MG63 (cell line): ENCODE results near the gene MCF2. TPM values are rescaled to one million over a fixed set of nuclear protein-coding genes. Genes with fewer than 3 reads are reported as not detected.

Experiments used
- DNase-seq: peaks from one replicate; pipeline ENCODE4 v3.0.0-alpha.2; 2020
- H3K27me3 ChIP-seq: fragments of 250-450 bp; sonication (Bioruptor Pico); 2 replicates; pipeline ENCODE4 v1.5.1; 2020; ENCODE audit warnings: mild to moderate bottlenecking, moderate library complexity
- H3K36me3 ChIP-seq: fragments of 250-450 bp; sonication (Bioruptor Pico); 2 replicates; pipeline ENCODE4 v1.5.1; 2020; ENCODE audit warnings: mild to moderate bottlenecking, moderate library complexity
- H3K4me3 ChIP-seq: fragments of 250-450 bp; sonication (Bioruptor Pico); 2 replicates; pipeline ENCODE4 v1.5.1; 2020; ENCODE audit warnings: mild to moderate bottlenecking, moderate library complexity
- H3K9me3 ChIP-seq: fragments of 250-450 bp; sonication (Bioruptor Pico); 2 replicates; pipeline ENCODE4 v1.5.1; 2020; ENCODE audit warnings: mild to moderate bottlenecking, moderate library complexity
- total RNA-seq: library from RNA; depleted of rRNA; stranded (reverse); fragments of >200 nt; shearing (Covaris generic); gene quantifications from 2 replicates; pipeline ENCODE4 v1.2.3, GENCODE V29; 2014; ENCODE audit warnings: low replicate concordance

The MCF2 gene
- total RNA-seq, 1 experiment from 2014 or later: not detected

DNA sequence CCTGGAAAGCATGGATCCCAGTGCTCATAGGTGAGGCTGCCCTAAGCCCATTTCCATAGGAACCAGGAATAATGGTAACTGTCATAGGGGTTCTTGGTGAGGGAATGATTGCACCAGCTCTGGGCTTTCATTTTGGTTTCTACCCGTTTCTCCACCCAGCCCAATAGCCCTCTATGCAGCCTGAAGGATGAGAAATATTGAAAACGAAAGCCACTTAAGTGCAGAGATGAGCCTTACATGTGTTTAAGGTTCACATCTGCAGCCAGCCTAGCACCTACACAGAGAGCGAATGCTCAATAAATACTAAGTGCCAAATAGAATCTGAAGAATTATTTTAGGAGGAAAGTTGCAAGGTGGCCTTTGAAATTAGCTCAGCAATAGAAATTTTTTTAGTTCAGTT lies 60.4 kb downstream of the MCF2 start:
- H3K9me3 ChIP-seq: no peaks in the 10 kb centered on the region
- H3K27me3 ChIP-seq: no peaks in the 10 kb centered on the region
- no peak for DNase-seq
- H3K36me3 ChIP-seq: no peaks in the 10 kb centered on the region
- H3K4me3 ChIP-seq: no peak overlapping the region

DNA sequence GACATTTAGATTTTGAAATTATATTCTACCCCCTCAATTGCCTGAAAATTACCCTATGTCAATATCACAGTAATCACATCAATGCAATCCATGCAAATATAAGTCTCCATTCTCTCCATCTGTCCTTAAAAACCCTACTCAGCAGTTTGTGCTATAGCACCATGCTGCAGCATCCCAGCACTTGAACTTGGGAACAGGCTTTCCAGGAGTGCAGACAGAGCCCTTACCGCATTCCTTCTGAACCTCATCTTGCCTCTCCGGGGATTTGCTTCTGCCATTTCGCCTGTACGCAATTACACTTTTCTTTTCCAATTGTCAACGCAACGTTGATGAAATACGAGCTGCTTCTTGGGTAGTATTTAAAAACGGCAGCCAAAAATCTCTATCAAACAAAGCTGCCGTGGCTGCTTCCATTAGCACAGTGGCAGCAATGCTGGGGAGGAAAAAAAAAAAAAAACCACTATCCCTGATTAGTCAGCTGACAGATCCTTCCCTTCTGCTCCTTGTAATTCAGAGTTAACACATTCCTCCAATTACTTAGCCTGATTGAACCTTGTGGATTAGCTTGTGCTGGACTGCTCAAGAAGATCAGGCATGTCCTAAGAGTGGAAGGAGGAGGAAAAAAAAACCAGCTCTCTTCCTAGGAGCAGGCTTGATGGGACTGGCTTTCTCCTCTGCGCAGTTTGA lies 65.6 kb downstream of the MCF2 start:
- H3K4me3 ChIP-seq: no peak overlapping the region
- DNase-seq: no peak
- H3K36me3 ChIP-seq: no peaks in the 10 kb centered on the region
- no peaks in the 10 kb centered on the region for H3K9me3 ChIP-seq
- no peaks in the 10 kb centered on the region for H3K27me3 ChIP-seq

DNA sequence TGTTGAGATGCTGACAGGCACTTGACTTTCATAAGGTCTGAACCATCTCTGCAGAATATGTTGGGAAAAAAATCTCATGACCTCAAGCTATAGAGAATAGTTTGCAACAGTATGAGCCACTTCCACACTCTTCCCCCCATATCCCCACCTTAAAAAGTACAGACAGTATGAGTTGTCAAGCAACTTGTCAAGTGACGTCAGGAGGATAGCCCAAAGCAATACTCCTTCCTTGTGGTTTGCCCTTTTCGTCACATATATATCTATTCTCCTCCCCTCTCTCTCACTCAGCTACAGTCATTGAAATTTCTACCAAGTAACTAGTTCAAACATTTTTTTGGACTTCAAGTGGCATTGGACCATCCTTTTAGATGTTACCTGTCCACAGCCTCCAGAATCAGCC lies 67.7 kb downstream of the MCF2 start:
- no peak overlapping the region for H3K4me3 ChIP-seq
- H3K36me3 ChIP-seq: no peaks in the 10 kb centered on the region
- no peak for DNase-seq
- no peaks in the 10 kb centered on the region for H3K9me3 ChIP-seq
- no peaks in the 10 kb centered on the region for H3K27me3 ChIP-seq

DNA sequence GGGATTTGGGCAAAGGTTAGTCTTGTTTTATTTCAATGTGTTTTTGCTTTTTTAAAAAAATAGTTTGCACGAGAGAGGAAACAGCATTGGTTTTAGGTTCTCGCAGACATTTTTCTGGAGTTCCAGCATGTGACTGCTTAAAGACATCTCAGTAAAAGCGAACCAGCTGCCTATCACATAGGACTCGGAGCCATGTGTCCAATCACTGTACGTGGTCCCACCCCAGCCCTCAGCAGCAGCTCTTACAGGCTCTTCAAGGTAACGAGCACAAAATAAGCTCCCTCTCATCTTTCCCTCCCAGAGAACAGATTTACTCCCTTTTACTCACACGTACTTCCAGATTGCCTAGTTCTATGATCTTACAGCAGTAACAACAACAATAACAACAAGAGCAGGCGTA lies 68.7 kb downstream of the MCF2 start:
- no peak overlapping the region for H3K4me3 ChIP-seq
- no peaks in the 10 kb centered on the region for H3K9me3 ChIP-seq
- H3K27me3 ChIP-seq: no peaks in the 10 kb centered on the region
- no peak for DNase-seq
- no peaks in the 10 kb centered on the region for H3K36me3 ChIP-seq

DNA sequence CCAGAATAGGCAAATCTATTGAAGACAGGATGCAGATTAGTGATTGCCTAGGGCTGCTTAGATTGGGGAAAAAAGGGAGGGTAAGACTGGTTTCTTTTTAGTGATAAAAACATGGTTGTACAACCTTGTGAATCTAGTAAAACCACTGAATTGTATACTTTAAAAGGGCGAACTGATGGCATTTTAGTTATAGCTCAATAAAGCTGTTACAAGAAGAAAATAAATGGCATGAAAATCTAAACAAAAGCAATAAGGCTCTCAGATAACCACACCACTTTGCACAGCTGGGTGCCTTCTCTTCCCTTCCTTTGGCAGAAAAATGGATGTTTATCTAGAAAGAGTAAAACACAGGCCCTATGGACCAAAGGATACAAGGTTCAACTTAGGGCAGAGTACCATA lies 107.9 kb downstream of the MCF2 start:
- Histone ChIP-seq H3K27me3 (no peaks in the 10 kb centered on the region), H3K36me3 (no peaks in the 10 kb centered on the region), H3K4me3 (no peak overlapping the region), H3K9me3 (no peaks in the 10 kb centered on the region)
- no peak for DNase-seq

DNA sequence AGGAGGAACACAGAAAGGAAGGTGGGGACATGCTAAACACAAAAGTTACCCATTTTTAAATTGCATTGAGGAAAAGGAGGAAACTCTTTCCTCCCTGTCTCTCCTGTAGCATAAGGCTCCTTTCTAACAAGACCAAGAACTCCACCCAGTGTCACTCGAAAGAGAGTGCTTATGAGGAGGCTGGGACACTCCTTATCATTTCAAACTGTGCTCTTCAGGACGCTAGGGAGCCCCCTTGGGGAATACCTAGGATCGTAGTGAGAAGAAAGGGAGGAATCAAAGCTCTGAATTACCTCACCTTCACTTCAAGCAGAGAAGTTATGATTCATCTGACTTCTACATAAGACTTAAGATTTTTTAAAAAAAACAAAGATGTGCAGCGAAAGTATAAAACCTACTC lies 111.9 kb downstream of the MCF2 start:
- no peaks in the 10 kb centered on the region for H3K27me3 ChIP-seq
- H3K9me3 ChIP-seq: no peaks in the 10 kb centered on the region
- no peak overlapping the region for H3K4me3 ChIP-seq
- DNase-seq: no peak
- H3K36me3 ChIP-seq: no peaks in the 10 kb centered on the region

DNA sequence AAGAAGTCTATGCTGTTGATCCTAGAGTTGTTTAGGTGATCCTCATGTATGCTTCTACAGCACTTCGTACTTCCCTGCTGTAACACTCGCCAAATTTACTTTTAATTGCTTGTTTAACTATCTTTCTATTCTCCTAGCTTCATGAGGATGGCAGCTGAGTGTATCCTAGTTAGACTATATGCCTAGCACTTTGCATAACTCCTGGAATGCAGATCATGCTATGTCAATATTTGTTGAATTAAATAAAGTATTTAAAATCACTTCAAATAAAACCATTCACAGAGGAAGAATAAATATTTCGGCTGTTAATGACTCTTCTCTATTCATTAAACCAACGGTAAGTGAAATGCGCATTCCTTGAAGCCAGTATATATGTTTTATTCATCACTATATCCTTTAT lies 122.4 kb downstream of the MCF2 start:
- Histone ChIP-seq H3K4me3 (no peak overlapping the region), H3K9me3 (no peaks in the 10 kb centered on the region), H3K27me3 (no peaks in the 10 kb centered on the region), H3K36me3 (no peaks in the 10 kb centered on the region)
- no peak for DNase-seq

DNA sequence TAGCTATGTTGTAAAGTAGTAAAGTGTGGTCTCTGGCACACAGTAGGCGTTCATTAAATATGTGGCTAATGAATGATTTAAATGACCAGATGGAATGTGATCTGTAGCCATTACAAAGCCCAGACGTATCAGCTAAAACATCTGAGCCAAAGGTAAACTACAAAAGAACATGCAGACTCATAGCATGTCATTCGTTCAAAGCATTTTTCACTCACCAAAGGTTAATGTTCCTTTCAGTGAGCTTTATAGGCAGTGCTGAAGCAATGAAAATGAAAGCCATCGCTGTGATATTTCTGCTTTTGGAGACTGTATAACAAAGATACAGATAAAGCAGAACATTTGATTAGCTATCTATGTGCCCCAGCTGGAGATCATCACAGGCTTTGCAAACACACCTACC lies 126.9 kb downstream of the MCF2 start:
- Histone ChIP-seq H3K9me3 (no peaks in the 10 kb centered on the region), H3K27me3 (no peaks in the 10 kb centered on the region), H3K4me3 (no peak overlapping the region), H3K36me3 (no peaks in the 10 kb centered on the region)
- DNase-seq: no peak

DNA sequence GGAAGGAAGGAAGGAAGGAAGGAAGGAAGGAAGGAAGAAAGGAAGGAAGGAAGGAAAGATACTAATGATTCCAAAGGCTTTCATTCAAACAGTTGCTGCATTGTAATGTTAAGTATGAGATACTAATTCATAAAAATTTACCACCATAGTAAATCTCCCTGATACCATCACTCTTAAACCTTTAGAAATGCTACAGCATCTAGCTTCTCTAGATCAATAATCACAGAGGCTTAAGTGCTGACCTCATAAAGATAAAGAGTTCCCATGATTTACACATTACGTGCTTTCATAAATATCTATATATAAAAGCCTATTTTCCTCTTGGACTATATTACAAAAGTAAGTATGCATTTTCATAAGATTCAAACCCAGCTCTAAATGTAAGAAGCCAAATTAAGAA lies 141.0 kb downstream of the MCF2 start:
- H3K4me3 ChIP-seq: no peak overlapping the region
- H3K27me3 ChIP-seq: no peaks in the 10 kb centered on the region
- no peaks in the 10 kb centered on the region for H3K36me3 ChIP-seq
- no peak for DNase-seq
- no peaks in the 10 kb centered on the region for H3K9me3 ChIP-seq

DNA sequence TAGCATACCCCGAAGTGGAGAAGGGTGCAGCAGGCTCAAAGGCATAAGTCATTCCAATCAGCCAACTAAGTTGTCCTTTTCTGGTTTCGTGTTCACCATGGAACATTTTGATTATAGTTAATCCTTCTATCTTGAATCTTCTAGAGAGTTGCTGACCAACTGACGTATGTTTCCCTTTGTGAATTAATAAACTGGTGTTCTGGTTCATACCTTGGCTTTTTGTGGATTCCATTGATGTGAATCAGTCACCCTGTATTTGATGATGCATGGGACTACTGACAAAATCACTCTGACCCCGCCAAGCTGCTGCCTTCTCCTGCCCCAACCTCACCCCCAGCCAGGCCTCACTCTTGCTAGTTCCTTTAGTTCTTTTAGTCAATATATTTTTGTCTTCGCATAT lies 144.7 kb downstream of the MCF2 start:
- Histone ChIP-seq H3K27me3 (no peaks in the 10 kb centered on the region), H3K9me3 (no peaks in the 10 kb centered on the region), H3K36me3 (no peaks in the 10 kb centered on the region), H3K4me3 (no peak overlapping the region)
- no peak for DNase-seq

DNA sequence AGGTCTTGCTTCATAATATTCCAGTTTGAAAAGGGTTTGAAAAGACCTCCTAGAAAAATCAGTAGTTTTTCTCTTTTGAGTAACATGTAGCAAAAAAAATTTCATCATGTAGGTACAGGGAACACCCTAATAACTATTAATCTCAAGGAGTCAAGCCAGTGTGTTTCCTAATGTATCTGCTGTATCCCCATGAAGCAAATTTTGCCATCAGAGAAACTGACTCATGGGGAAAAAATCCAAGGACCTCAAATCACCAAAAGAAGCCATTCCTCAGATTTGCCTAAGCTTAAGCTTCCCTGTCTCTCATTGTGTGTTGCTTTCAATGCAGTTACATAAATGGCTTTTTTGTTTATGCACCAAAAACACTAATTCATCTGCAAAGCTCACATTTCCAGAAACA lies 147.7 kb downstream of the MCF2 start:
- DNase-seq: no peak
- H3K36me3 ChIP-seq: no peaks in the 10 kb centered on the region
- H3K27me3 ChIP-seq: no peaks in the 10 kb centered on the region
- no peak overlapping the region for H3K4me3 ChIP-seq
- no peaks in the 10 kb centered on the region for H3K9me3 ChIP-seq

DNA sequence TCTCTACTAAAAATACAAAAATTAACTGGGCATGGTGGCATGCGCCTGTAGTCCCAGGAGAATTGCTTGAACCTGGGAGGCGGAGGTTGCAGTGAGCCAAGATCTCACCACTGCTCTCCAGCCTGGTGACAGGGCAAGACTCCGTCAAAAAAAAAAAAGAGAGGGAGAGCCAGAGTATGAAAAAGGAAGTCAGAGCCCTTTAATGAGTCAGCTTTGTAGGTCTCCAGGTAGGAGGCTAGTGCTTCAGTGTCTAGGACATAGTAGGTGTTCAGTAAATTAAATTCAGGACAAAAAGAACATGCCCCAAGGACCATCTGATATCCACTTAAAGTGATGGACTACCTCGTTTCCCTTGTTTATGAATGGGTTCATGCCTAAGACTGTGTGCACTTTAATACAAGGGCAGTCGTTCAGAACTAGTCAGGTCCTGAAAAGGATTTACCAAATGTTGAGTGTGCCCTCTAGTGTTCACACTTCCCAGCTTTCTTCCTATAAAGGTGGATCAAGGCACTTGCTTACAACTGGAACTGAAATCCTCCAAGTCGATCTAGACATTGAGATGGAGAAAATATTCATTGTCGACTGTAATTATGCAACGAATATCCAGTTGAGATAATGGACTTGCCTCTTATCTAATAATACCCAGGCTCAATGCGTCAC lies 148.5 kb downstream of the MCF2 start:
- Histone ChIP-seq H3K9me3 (no peaks in the 10 kb centered on the region), H3K4me3 (no peak overlapping the region), H3K27me3 (no peaks in the 10 kb centered on the region), H3K36me3 (no peaks in the 10 kb centered on the region)
- DNase-seq: no peak

DNA sequence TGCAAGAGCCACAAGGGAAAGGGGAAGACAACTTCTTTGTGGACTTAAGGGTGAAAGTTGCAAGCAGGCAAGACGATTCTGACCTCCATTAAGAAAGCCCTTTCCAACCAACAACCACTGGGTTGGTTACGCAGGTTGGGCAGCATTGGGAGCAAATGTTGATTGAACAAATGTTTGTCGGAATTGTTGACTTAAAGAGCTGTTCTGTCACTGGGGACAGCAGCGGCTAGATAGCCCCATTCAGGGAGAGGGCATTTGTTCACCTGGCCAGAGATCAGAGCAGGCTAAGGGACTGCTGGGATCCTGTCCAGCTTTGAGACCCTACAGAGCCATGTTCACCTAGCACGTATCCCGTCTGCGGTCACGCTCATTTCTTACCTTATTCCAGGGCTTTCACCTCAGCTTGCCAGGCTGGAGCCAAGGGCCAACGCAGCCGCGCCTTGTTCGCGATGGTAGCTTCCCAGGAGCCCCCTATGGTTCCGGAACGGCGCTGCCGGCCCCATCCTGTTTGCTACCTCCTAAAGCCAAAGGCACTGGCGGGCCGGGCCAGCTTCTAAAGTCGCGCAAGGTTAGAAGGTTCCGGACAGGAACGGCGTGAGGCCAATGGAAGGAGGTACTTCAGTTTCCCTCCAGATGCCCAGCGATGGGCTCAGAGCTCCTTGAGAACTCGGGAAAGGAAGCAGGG lies 152.8 kb downstream of the MCF2 start:
- Histone ChIP-seq H3K9me3 (no peaks in the 10 kb centered on the region), H3K36me3 (no peaks in the 10 kb centered on the region), H3K27me3 (no peaks in the 10 kb centered on the region), H3K4me3 (no peak overlapping the region)
- no peak for DNase-seq

DNA sequence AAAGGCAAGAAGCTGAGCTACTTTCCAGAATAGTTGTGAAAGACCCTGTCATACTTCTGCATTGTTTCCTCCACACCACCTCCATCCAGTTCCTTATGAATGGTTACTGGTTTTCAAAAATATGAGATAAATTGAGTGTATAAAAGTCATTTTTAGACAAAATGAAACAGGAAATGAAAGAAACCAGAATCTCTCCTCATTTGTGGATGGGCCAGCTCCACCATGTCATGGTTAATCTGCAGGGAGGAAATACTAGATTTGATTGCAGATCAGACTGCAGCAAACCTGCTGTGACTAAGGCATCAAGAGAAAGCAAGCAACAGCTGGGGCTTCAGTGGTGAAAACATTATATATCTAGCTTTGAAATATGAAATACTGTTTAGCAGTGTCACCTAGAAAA lies 153.6 kb downstream of the MCF2 start:
- DNase-seq: no peak
- no peak overlapping the region for H3K4me3 ChIP-seq
- no peaks in the 10 kb centered on the region for H3K9me3 ChIP-seq
- no peaks in the 10 kb centered on the region for H3K36me3 ChIP-seq
- no peaks in the 10 kb centered on the region for H3K27me3 ChIP-seq

DNA sequence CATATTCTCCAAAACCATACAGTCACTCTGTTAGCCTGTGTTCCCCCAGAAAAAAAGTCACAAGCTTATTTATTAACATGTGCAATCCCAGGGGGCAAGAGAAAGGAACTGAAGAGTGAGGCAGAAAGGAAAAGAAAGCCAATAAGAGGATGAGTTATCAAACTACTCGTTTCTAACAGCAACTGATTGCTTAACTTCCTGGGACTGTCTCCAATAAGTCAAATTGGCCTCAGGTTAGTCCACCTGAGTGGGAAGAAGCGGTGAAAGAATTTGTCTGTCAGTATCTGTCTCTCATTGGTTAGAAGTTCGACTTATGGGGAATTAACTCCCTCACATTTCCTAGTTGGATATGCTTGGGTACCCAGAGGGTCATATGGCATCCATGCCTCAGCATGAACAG lies 163.4 kb downstream of the MCF2 start:
- H3K9me3 ChIP-seq: no peaks in the 10 kb centered on the region
- H3K27me3 ChIP-seq: no peaks in the 10 kb centered on the region
- H3K36me3 ChIP-seq: no peaks in the 10 kb centered on the region
- DNase-seq: no peak
- H3K4me3 ChIP-seq: no peak overlapping the region

DNA sequence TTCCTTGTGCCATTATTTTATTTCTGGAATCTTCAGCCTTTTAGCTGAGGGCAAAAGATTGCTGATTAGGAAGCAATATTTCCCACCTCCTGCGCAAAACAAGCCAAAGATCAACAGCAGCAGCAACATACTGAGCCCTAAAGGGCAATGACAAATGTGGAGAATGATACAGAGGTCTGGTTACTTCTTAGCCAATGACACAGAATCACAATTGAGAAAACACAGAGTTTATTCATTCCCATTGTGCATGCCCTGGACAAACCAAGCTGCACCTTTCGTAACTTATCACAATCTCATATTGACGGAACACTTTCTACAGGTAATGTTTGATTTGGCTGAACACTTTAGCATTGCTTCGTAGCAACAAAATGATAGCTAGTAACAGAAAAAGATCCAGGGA lies 164.0 kb downstream of the MCF2 start:
- Histone ChIP-seq H3K9me3 (no peaks in the 10 kb centered on the region), H3K27me3 (no peaks in the 10 kb centered on the region), H3K36me3 (no peaks in the 10 kb centered on the region), H3K4me3 (no peak overlapping the region)
- DNase-seq: no peak

DNA sequence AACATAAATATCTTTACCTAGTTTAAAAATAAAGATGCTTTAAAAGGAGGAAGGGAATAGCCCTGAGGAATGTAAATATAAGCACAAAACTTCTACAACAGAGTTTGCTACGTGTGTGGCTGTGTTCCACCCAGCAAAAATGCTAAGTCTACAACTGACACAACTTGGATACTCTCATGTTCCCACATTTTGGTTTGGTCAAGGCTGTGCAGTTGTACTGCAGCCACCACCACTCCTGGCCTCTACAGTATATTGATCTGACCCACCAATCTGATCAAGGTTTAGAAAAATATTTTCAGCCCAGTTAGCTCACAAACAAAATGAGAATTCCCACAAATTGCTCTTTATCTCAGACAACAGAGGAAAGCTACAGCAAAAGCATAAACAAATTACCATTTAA lies 165.3 kb downstream of the MCF2 start:
- H3K27me3 ChIP-seq: no peaks in the 10 kb centered on the region
- DNase-seq: no peak
- H3K9me3 ChIP-seq: no peaks in the 10 kb centered on the region
- no peak overlapping the region for H3K4me3 ChIP-seq
- no peaks in the 10 kb centered on the region for H3K36me3 ChIP-seq
